ENCODE data around the gene FAM163A. TPM values are rescaled to one million over a fixed set of nuclear protein-coding genes. Genes with fewer than 3 reads are reported as not detected.

Gene FAM163A
- total RNA-seq, 1 donor from 2014 or later = 0.17 TPM

DNA sequence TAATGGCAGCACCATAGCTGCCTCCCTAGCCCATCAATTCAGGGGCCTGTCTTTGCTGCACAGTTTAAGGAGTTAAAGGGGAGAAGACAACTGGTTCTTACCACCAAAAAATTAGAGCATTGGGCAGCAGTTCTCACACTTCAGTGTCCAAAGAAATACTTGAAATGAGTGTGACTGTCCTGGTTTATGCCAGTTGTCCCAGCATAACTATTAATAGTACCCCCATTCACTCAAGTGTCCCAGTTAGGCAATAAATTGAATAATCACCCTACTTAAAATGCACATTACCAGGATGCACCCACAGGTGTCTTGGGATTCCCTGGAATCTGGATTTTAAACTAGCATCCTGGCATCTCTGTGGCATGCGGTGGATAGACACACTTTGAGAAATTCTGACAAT is 51.1 kb downstream of the FAM163A start:
- DNase-seq (ENCODE audit: low read depth) = no peak
- H3K36me3 ChIP-seq (ENCODE audit: control insufficient read depth, insufficient read depth, low read length) = no peaks in the 10 kb centered on the region
- TF ChIP-seq, protein P1, sequence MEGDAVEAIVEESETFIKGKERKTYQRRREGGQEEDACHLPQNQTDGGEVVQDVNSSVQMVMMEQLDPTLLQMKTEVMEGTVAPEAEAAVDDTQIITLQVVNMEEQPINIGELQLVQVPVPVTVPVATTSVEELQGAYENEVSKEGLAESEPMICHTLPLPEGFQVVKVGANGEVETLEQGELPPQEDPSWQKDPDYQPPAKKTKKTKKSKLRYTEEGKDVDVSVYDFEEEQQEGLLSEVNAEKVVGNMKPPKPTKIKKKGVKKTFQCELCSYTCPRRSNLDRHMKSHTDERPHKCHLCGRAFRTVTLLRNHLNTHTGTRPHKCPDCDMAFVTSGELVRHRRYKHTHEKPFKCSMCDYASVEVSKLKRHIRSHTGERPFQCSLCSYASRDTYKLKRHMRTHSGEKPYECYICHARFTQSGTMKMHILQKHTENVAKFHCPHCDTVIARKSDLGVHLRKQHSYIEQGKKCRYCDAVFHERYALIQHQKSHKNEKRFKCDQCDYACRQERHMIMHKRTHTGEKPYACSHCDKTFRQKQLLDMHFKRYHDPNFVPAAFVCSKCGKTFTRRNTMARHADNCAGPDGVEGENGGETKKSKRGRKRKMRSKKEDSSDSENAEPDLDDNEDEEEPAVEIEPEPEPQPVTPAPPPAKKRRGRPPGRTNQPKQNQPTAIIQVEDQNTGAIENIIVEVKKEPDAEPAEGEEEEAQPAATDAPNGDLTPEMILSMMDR (IDR thresholded peaks at IDR 0.05; ENCODE audit: insufficient read depth, low read length, poor library complexity, severe bottlenecking) = no peak
- no peak overlapping the region for H3K4me3 ChIP-seq (ENCODE audit: low read depth, low read length)
- H3K27me3 ChIP-seq (ENCODE audit: control insufficient read depth, insufficient read depth, low read length) = no peaks in the 10 kb centered on the region

DNA sequence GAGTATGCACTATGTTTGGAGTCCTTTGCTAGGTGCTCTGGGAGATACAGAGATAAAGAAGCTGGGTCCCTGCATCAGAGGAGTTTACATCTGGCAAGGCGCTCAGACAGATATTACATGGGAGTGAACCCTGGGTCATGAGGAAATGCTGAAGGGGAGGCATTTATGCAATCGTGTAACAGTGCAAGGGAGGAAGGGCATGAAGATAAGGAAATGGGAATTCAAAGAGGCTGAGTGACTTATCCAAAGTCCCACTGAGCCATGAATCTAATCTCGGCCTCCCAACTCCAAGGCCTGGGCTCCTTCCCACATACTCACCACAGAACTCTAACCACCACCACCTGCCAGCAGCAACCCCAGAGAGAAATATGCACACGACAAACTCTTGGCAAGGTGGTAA is 51.6 kb downstream of the FAM163A start:
- no peak for DNase-seq (ENCODE audit: low read depth)
- H3K4me3 ChIP-seq (ENCODE audit: low read depth, low read length) = no peak overlapping the region
- TF ChIP-seq, protein P1 (IDR thresholded peaks at IDR 0.05; ENCODE audit: insufficient read depth, low read length, poor library complexity, severe bottlenecking) = no peak

DNA sequence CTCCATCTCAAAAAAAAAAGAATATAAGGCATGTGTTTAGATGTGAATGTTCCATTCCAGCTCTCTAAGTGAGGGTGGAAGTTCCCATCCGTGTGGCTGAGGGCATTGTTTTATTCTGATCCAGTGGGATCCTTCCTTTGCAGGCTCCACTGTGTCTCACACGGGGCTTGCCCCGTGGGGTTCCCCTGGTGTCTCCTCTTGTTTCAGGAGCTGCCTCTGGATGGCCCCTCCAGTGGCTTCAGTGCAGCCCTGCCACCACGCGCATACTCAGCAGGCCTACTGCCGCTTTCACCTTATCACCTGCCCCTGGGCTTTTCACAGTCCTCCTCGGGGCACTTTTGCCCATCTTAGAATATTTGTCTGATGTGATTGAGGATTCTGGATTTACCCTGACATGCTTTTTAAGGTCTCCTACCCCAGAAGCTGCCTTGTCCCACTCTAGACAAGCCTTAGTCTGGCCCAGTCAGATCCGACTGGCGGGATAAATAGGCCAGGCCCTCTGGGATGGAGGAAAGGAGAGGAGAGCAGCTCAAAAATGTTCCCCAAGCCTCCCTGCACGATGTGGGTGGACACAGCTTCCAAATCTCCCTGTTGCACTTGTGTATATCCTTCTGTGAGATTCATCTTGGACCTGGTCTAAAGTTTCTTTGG is 55.2 kb downstream of the FAM163A start:
- no peak overlapping the region for H3K4me3 ChIP-seq (ENCODE audit: low read depth, low read length)
- no peaks in the 10 kb centered on the region for H3K36me3 ChIP-seq (ENCODE audit: control insufficient read depth, insufficient read depth, low read length)
- TF ChIP-seq, protein P1 (IDR thresholded peaks at IDR 0.05; ENCODE audit: insufficient read depth, low read length, poor library complexity, severe bottlenecking) = no peak
- peaks cover 7% of the 10 kb centered on the region for H3K27me3 ChIP-seq (ENCODE audit: control insufficient read depth, insufficient read depth, low read length)
- no peak for DNase-seq (ENCODE audit: low read depth)

More for the DNA sequence above, 51.6 kb downstream of the FAM163A start:
- Histone ChIP-seq H3K36me3 (ENCODE audit: control insufficient read depth, insufficient read depth, low read length) (no peaks in the 10 kb centered on the region), H3K27me3 (ENCODE audit: control insufficient read depth, insufficient read depth, low read length) (no peaks in the 10 kb centered on the region)

DNA sequence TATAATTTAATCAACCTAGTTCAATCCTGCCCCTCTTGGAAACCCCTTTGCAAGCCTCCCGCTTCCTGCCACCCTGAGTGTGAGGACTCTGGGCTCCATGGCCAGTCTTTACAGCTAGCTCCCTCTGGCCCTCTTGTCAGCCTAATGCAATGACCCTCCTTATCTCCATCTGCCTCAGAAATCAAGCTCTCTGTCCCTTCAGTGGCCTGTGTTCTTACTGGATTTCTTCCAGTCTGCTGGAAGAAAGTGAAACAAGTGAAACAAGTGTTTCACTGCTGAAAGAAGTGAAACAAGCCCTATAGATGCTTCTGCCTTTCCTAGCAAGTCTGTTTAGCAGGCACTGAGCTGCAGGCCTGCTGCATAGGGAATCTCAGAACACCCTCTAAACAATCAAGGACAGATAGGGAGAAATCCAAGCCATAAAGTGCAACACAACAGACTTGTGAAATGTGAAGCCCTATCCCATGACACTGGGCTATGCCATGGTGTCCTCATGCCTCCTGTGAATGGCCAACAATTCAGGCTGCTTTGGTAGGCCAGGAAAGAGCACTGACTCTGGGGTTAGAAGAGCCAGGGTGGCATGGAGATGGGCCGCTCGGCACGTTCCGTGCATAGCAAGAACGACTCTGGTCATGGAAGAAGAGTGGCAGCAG is 55.9 kb downstream of the FAM163A start:
- H3K4me3 ChIP-seq (ENCODE audit: low read depth, low read length) = no peak overlapping the region
- TF ChIP-seq, protein P1 (IDR thresholded peaks at IDR 0.05; ENCODE audit: insufficient read depth, low read length, poor library complexity, severe bottlenecking) = no peak
- no peak for DNase-seq (ENCODE audit: low read depth)
- H3K36me3 ChIP-seq (ENCODE audit: control insufficient read depth, insufficient read depth, low read length) = no peaks in the 10 kb centered on the region
- peaks cover 7% of the 10 kb centered on the region for H3K27me3 ChIP-seq (ENCODE audit: control insufficient read depth, insufficient read depth, low read length)

DNA sequence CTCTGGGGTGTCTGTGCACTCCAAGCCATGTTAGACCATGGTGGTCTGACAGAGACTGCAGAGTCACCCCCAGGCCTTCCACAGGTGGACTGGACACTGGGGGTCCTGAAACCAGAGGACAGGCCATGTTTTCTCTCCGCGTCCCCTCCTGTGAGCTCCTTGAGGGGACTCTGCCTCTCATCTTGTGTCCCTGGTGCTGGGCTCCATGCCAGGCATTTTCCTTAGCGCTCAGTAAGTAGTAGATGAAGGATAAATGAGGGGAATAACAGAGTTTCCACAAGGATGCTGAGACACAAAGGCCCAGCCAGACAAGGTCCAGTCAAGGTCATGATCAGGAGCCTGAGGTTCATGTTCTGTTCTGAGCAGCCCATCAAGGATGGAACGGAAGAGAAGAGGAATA is 57.4 kb downstream of the FAM163A start:
- no peak for DNase-seq (ENCODE audit: low read depth)
- Histone ChIP-seq H3K4me3 (ENCODE audit: low read depth, low read length) (no peak overlapping the region), H3K27me3 (ENCODE audit: control insufficient read depth, insufficient read depth, low read length) (peaks cover 7% of the 10 kb centered on the region), H3K36me3 (ENCODE audit: control insufficient read depth, insufficient read depth, low read length) (no peaks in the 10 kb centered on the region)
- TF ChIP-seq, protein P1 (IDR thresholded peaks at IDR 0.05; ENCODE audit: insufficient read depth, low read length, poor library complexity, severe bottlenecking) = no peak
